Activated CD8-positive, alpha-beta T cell treated with anti-CD3 and anti-CD28 coated beads for 36 hours (primary cell): ENCODE measurements around the gene FBXL14. TPM values are rescaled to one million over a fixed set of nuclear protein-coding genes. Genes with fewer than 3 reads are reported as not detected.

Experiments used
- ATAC-seq: fragments of 200-7000 bp; cut with Tn5 transposase; one replicate; pipeline ENCODE4 v1.10.0; 2021; ENCODE audit warnings: mild to moderate bottlenecking, moderate library complexity
- CTCF ChIA-PET: fragments of 350-600 bp; sonication (Branson Sonifier 250); formaldehyde crosslinking; loops from one replicate; lab custom pipeline; 2021; ENCODE audit warnings: antibody characterized with exemption; lab: Charles Lee
- POLR2A ChIA-PET: fragments of 350-600 bp; sonication (Branson Sonifier 250); formaldehyde crosslinking; loops from one replicate; lab custom pipeline; 2021; ENCODE audit warnings: antibody characterized with exemption; lab: Charles Lee
- DNase-seq: peaks from one replicate; pipeline ENCODE4 v3.0.0-alpha.2; 2020
- H3K27ac Mint-ChIP-seq: one replicate; pipeline ENCODE4 v1.8.0; 2021; ENCODE audit warnings: mild to moderate bottlenecking, mixed read lengths
- H3K27me3 Mint-ChIP-seq: one replicate; pipeline ENCODE4 v1.8.0; 2021; ENCODE audit warnings: mixed read lengths
- H3K36me3 Mint-ChIP-seq: one replicate; pipeline ENCODE4 v1.8.0; 2021; ENCODE audit warnings: low read depth, mixed read lengths
- H3K4me1 Mint-ChIP-seq: one replicate; pipeline ENCODE4 v1.8.0; 2021; ENCODE audit warnings: low read depth, mixed read lengths
- H3K4me3 Mint-ChIP-seq: one replicate; pipeline ENCODE4 v1.8.0; 2021; ENCODE audit warnings: mild to moderate bottlenecking, moderate library complexity, mixed read lengths
- H3K9me3 Mint-ChIP-seq: one replicate; pipeline ENCODE4 v1.8.0; 2021; ENCODE audit warnings: mixed read lengths
- intact Hi-C: fragments of 100-400 bp; cut with micrococcal nuclease; formaldehyde crosslinking; loops from one replicate; pipeline ENCODE4 v1.10.0; 2022
- total RNA-seq, 2 experiments: library from RNA; stranded (reverse); gene quantifications; one replicate each; pipeline ENCODE4 v1.2.3, GENCODE V29; 2021
- TF ChIP-seq, protein P1 (sequence below): fragments of 200-600 bp; IDR thresholded peaks from one replicate; pipeline ENCODE4 v1.8.0; 2022; ENCODE audit warnings: antibody characterized with exemption, mild to moderate bottlenecking

FBXL14 gene
- total RNA-seq, 2 experiments from 2014 or later = 23.3 to 25.1 TPM

DNA sequence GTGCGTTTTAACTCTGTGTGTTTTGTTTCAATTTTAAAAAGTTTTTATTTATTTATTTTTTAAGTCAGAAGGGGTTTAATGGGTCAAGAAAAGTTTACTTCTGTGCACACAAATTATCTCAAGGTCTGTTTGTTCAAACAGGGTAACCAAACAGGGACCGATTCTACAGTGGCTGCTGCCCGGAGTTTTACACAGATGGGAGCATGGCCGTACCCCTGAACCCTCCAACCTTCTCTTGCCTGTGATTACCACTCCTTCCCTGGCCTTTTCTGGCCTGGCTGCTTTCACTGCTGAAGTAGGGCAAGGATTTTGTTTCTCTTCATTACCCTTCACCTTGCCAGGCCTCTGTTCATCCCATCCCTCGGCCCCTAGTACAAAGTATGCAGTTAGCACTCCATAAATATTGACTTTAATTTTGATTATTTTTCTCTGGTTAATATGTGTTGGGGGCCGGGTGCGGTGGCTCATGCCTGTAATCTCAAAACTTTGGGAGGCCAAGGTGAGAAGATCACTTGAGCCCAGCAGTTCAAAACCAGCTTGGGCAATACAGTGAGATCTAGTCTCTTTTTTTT, 15.8 kb upstream of the FBXL14 start:
- DNase-seq = no peak
- peaks cover 1% of the 10 kb centered on the region for H3K27me3 Mint-ChIP-seq
- ChIA-PET CTCF (interaction anchor here (1.3 kb wide), 1 partner anchor 480 kb away, joined by 3 read pairs; no protein-coding TSS in a partner anchor), POLR2A (no interaction called here)
- no peaks in the 10 kb centered on the region for H3K36me3 Mint-ChIP-seq
- H3K4me3 Mint-ChIP-seq = no peak overlapping the region
- H3K27ac Mint-ChIP-seq = no peak overlapping the region
- no peak for ATAC-seq
- H3K9me3 Mint-ChIP-seq = no peaks in the 10 kb centered on the region
- TF ChIP-seq, protein P1, sequence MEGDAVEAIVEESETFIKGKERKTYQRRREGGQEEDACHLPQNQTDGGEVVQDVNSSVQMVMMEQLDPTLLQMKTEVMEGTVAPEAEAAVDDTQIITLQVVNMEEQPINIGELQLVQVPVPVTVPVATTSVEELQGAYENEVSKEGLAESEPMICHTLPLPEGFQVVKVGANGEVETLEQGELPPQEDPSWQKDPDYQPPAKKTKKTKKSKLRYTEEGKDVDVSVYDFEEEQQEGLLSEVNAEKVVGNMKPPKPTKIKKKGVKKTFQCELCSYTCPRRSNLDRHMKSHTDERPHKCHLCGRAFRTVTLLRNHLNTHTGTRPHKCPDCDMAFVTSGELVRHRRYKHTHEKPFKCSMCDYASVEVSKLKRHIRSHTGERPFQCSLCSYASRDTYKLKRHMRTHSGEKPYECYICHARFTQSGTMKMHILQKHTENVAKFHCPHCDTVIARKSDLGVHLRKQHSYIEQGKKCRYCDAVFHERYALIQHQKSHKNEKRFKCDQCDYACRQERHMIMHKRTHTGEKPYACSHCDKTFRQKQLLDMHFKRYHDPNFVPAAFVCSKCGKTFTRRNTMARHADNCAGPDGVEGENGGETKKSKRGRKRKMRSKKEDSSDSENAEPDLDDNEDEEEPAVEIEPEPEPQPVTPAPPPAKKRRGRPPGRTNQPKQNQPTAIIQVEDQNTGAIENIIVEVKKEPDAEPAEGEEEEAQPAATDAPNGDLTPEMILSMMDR = no peak
- H3K4me1 Mint-ChIP-seq = peaks cover 13% of the 10 kb centered on the region
- intact Hi-C loops = no loop called here

DNA sequence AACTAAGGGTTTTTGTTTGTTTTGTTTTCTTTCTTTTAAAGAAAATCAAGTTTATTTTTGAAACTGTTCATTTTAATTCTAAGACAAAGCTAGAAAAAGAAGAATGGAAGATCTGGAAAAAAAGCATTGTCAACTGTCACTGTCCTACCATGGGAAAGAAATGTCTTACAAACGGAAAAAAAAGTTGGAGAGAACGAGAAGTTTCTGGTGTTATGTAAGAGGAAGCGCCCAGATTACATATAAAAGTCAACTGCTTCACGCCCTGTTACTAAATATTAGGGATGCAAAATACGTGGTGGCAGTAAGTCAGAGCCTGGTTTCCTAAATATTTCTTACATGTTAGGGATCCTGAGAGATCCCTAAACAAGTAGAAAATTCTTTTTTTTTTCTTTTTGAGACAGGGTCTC, 14.3 kb upstream of the FBXL14 start:
- Mint-ChIP-seq H3K36me3 (no peaks in the 10 kb centered on the region), H3K27ac (no peak overlapping the region), H3K4me3 (no peak overlapping the region), H3K27me3 (peaks cover 1% of the 10 kb centered on the region), H3K4me1 (peaks cover 19% of the 10 kb centered on the region), H3K9me3 (no peaks in the 10 kb centered on the region)
- TF ChIP-seq, protein P1 = no peak
- ChIA-PET POLR2A (no interaction called here), CTCF (no interaction called here)
- intact Hi-C loops = no loop called here
- DNase-seq (no peak), ATAC-seq (no peak)

DNA sequence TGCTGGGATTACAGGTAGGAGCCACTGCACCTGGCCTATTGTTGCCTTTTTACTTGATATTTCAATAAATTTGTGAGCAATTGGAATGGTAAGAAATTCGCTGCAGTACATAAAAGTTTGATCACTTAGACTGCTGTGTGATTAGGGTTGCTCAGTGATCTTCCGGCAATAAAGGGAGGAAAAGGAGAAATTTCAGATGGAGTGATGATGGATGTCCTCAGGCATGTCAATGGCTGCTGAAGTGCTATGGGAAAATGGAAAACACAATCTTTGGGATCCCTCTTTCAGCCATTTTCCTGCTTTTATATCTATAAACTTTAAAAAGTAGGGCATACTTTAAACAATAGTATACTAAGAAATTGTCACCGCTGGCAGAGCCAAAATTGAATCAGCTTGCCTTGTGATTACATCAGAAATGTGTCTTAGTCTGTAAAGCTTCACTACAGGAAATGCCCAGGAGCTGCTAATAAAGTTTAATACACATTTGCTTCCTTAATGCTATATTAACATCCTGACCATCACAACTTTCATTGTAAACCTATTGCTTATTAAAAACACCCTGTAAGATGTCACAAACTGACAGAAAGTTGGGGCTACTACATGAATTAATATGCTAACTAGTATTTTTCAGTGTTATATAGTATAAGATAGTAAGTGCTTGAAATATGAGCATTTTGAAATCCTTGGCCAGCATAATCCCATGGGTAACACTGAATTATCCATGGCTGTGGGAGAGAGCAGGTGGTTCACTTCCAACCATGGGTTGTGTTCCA, 13.7 kb upstream of the FBXL14 start:
- H3K27me3 Mint-ChIP-seq = peaks cover 1% of the 10 kb centered on the region
- POLR2A ChIA-PET = interaction anchor here (1.4 kb wide), 1 partner anchor 20 kb away, joined by 5 read pairs; no protein-coding TSS in a partner anchor
- CTCF ChIA-PET = no interaction called here
- TF ChIP-seq, protein P1 = no peak
- H3K4me3 Mint-ChIP-seq = no peak overlapping the region
- intact Hi-C loops = no loop called here
- DNase-seq (no peak), ATAC-seq (no peak)
- no peak overlapping the region for H3K27ac Mint-ChIP-seq
- peaks cover 19% of the 10 kb centered on the region for H3K4me1 Mint-ChIP-seq
- H3K36me3 Mint-ChIP-seq = no peaks in the 10 kb centered on the region
- H3K9me3 Mint-ChIP-seq = no peaks in the 10 kb centered on the region

DNA sequence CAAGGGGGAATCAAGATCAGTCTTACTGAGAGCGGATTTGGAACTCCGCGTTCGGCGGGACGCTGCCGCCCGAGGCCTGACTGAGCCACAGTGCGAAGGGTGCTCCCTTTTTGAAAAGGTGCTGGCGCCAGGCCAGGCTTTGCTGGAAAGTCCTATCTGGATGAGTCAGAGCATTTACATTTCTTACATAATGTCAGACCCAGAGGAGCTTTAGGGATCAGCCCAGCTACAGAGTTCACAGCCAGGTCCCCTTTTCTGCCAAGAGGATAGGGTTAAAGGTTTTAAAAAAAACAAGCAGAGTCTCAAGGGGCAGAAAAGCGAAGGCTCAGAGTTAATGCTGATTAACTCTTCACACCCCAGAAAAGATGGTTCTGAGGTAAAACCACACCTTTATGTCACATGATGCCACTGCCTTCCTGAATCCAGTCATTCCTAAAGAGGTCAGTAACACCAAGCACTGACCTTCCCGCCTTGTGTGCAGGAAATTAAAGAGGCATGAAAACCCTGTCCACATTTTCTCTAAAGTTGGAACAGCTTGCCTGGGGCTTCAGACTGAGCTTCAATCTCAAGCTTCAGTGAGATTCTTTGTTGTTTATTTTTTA, 11.7 kb upstream of the FBXL14 start:
- TF ChIP-seq, protein P1 = no peak
- Mint-ChIP-seq H3K4me3 (peak overlapping the region; percentile 68), H3K9me3 (no peaks in the 10 kb centered on the region), H3K27me3 (peaks cover 1% of the 10 kb centered on the region), H3K36me3 (no peaks in the 10 kb centered on the region), H3K27ac (peak overlapping the region; percentile 73), H3K4me1 (peaks cover 30% of the 10 kb centered on the region)
- ChIA-PET POLR2A (interaction anchor here (1.1 to 1.9 kb wide), 3 partner anchors 13 to 695 kb away, joined by 3 to 8 read pairs (median 5); no protein-coding TSS in a partner anchor), CTCF (interaction anchor here (0.6 to 1.9 kb wide), 13 partner anchors 8 to 488 kb away, joined by 3 to 15 read pairs (median 4); no protein-coding TSS in a partner anchor)
- DNase-seq (peak; percentile 85), ATAC-seq (peak; percentile 18)
- intact Hi-C loops = no loop called here
